Measurements from ENCODE around the gene PFN1.
A peak's percentile ranks its signal among the peaks of the same experiment; 100 is the strongest.

PFN1 gene

GRCh38 chr17:4967539-4968485 is 19.5 kb upstream of the PFN1 start, which contains the start of gene SPAG7:
Gene SPAG7, minus strand, starts transcription at chr17:4967817. Its CDS starts 13 bp downstream, at chr17:4967804.
- peak; percentile 96 for DNase-seq

DNA sequence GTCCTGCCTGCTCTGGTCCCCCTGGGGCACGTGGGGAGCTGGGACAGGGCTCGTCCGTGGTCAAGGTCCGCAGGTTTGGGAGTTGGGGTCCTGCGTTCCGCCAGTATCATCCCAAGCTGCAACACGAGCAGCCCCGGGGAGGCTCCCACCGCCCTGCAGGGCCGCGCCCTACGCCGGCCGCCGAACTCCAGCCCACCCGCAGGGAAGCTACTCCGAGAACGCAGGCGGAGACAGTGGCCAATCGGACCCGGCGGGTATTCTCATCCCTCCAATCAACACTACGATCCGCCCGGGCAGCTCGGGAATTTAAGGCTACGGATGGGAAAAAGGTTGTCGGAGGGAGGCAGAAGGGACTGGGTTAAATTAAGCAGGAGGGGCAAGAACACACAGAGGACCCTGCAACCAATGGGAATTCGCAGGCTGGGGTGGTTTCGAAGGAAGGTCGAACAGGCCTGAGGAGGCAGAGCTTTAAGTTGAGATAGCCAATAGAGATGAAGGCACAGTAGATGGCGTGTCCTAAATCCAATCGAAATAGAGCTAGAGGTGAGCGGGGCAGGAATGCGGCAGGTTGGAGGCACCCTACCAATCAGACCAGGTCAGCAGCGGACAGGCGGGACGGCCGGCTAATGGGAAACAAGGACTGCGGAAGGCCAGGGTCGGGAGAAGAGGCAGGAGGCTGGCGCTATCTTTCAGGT is 18.7 kb upstream of the PFN1 start:
- peak; percentile 99 for DNase-seq

- no peak for DNase-seq
These were observed 17.1 kb upstream of the PFN1 start for GRCh38 chr17:4965311-4965986.

DNA sequence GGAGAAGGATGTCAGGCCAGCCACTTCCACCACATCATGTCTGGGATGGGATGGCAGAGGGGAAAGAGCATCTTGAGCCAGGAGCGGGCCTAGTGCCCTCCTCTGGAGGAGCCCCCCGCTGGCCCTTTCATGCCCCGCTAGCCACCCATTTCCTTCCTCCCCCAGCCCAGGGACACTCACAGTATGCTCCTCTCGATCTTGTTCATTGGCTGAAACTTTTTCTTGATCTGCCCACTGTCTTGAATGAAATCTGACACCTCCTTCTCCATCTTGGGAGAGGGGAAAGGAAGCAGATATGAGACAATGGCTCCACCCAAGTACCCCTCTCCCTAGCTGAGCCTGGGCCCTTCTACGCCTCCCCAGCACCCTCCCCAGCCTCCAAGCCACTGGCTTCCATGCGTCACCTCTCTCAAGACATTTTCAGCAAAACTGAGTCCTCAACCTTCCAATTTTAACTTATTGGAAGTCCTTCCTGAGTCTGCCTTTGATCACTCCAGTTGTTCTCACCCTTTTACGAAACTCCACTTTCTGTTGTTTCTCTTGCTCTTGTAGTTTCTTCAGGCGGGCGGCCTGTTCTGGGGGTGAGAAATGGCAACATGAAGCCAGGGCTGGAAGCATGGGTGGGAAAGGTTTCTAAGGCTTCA is 12.1 kb upstream of the PFN1 start:
- DNase-seq: no peak

DNA sequence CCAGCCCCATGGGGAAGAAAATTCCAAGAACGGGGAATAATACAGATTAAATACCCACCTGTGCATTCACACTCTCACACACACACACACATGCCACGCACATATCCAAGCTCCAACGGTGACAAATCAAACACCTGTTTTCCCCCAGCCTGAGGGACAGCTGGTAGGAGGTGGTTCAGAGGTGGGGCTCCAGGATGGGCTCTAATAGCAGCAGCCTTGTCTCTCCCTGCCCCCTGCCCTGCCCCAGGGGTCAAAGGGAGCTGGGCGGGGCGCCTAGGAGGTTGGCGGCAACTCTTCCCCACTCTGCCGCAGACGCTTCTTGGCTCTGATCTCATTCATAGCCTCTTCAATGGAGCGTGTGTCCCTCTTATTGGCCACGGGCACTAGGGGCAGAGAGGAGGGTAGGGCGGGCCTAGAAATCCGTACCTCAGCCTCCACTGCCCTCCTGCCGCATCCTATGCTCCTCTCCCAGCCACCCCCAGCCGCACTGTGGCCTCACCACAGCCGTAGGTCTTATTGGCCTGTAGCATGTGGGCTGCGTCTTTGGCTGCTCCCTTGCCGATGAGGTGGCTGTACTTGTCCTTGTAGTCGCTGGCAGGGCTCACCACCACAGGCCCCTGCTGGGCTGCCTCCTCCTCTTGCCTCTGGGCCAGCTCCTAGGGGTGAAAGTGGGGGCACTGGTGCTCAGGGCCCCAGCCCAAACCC is 11.1 kb upstream of the PFN1 start:
- DNase-seq: no peak

- no peak for DNase-seq
These were observed 9.8 kb upstream of the PFN1 start for GRCh38 chr17:4958102-4958501.

DNA sequence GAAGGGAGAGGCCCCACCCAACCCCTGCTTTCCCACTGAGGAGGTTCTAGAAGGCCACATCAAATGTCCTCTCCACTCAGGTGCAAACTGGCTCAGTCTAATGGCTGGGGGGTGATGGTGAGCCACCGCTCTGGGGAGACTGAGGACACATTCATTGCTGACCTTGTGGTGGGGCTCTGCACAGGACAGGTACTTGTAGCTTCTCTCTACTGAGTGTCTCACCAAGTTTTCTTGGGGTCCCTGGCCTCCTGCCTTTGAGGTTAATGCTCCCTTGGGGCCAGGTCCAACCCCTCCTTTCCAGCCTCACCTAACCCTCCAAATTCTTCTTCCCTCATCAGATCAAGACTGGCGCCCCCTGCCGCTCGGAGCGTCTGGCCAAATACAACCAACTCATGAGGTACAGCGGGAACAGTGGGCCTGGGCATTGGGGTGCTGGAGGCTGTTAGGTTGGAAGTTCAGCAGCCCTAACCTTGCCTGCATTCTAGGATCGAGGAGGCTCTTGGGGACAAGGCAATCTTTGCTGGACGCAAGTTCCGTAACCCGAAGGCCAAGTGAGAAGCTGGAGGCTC is 8.2 kb upstream of the PFN1 start:
- DNase-seq: no peak

DNA sequence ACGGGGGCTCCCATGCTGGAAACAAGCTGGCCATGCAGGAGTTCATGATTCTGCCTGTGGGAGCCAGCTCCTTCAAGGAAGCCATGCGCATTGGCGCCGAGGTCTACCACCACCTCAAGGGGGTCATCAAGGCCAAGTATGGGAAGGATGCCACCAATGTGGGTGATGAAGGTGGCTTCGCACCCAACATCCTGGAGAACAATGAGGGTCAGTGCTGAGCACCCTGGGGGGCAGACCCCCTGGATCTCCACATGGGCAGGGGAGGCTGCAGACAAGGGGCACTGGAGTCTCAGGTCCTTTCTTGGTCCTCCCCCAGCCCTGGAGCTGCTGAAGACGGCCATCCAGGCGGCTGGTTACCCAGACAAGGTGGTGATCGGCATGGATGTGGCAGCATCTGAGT is 6.8 kb upstream of the PFN1 start:
- DNase-seq: no peak

DNA sequence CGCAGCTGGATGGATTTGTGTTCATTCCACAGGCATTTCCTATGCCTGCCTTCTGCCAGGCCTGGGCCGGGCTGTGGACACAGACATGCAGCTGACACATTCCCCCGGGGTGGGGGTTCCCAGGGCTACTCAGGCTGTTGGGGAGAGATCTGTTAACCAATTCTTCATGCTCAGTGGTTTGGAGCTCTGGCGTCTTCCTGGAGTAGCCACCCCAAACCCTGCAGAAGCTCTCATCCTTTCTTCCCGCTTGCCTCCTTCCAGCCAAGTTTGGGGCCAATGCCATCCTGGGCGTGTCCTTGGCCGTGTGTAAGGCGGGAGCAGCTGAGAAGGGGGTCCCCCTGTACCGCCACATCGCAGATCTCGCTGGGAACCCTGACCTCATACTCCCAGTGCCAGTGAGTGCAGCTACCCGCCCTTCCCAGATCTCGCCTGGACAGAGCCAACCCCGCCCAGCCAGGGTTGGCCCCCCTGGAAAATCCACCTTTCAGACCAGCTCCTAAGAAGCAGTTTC is 5.2 kb upstream of the PFN1 start:
- DNase-seq: no peak

- no peak for DNase-seq
These were observed 3.2 kb upstream of the PFN1 start for GRCh38 chr17:4951486-4951885.

- peak; percentile 57 for DNase-seq
These were observed 2.4 kb upstream of the PFN1 start, which contains the start of gene ENO3 for GRCh38 chr17:4950746-4951204. Gene ENO3, plus strand, starts transcription at chr17:4951119. Its CDS starts 711 bp downstream, at chr17:4951830.

DNA sequence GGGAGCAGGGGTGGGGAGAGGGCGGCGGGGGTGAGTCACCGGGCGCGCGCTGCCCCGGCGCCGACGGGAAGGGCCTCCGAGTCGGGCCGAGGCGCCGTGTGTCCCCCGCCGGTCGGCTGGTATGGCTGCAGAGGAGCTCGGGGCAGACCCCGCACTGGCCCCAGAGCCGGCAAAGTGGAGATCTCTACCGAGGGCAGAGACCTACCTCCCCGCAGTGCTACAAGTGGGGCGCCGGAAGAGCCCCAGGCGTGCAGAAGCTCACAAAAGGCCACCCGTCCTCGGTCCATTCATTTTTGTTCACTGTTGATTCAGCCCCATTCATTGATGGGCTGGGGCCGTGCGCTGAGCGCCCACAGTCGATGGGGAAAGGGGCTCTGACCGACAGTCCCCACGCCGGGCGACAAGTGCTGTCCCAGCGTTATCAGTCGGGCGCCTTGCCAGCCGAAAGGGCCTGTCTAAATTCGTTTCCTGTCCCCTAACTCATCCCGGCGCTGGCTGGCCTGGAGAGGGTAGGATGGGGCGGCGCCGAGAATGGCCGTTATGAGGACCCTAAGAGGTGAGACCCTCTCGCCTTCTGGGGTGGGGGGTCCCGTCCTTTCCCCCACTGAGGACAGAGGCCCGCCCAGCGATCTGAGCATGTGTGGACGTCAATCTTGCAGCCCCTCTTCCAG is 1.9 kb upstream of the PFN1 start:
- peak; percentile 30 for DNase-seq

DNA sequence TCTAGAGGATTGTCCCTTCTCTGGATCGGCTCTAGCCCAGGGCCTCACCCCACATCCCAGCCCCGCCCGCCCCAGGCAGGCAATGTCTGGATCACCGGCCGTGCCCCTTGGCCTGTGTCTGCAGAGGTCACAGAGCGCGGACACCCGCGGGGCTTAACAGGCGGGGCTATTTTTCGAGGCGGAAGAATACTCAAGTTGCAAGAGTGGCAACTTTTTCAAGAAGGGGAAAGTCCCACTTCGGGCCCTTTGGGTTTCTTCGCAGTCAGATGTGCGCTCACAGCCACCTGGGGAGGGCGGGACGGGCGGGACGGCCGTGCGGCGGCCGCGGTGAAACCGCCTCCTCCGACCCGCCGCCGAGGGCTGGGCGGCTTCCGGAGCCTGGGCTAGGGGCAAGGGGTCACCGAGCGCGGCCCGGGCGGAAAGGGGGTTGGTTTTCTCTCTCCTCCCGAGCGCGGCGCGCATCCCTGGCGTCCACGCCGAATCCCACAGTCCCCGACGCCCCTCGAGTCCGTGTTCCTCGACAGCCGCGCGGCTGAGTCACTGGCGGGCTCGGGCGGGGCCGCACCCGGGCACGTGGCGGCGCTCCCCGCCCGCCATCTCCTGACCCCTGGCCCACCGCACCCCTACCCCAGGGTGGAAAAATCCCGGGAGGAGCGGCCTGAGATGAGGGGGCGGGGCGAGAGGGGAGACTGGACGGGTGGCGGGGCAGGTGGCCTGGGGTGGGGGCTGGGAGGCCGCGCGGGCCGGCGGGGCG is 1.2 kb upstream of the PFN1 start:
- peak; percentile 71 for DNase-seq

DNA sequence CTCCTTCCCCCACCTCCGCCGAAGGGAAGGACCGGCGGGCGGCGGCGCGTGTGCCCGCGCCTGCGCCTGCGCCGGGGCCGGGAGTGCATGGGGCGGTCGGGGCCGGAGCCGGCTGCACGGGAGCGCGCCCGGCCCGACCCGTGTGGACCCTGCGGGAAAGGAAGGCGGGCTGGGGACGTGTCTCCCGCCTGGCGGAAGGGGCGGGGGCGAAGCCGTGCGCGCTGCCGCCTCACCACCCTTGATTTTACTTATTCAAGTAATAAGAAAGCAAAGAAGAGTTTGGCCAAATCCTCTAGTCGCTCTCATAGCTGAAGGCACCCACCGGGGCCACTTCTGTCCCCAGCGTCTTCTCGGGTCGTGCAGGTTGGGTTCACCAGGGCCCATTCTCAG is 596 bp upstream of the PFN1 start:
- DNase-seq: peak; percentile 84

DNA sequence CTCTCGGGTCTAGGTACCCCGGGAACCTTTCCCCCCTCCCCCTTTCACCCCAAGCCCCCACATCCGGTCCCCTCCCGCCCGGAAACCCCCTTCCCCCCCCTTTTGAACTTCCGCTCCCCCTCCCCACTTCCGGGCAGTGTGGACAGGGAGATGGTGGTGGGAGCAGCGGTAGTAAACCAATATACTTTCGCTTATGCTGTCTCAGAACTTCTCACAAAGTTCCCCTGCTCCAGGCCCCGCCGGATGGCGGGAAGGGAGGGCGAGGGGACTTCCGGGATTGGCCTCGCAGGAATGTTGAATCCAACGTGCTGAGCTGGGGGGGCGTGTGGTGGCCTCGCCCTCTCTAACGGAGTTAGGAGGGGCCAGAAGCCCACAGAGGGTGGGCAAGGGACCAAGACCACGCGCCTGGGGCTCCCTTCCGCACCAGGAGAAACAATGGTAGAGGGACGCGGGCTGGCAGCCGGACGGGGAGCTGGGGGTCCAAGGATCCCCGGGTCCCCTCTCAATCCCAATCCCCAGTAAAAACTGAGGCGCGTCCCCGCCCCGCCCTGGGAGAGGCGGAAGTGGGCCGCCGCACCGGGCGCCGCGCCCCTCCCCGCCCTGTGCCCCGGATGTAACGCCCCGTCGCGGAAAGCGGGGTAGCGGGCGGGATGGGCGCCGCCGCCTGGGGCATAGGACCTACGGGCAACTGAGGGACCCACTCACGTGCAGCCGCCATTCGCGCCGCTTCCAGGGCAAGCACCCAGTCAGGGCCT is 742 bp downstream of the PFN1 start:
- DNase-seq: peak; percentile 48

DNA sequence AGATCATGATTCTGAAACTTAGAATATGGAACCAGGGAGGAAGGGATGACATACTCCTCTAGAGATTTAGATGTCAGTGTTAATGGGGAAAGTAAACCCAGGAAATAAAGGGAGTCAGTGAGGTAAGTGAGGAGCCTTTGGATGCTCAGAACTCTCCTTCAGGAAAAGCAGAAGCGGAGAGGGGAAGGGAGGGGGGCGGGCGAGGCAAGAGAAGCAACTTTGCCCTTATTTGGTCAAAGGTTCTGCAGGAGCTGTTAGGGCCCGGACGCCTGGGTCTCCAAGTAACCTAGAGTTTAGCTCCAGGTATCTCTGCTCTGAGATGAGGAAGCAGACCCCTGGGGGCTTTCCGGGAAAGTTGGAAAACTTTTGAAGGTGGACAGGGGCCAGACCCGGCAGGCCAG is 1.3 kb downstream of the PFN1 start:
- DNase-seq: no peak

DNA sequence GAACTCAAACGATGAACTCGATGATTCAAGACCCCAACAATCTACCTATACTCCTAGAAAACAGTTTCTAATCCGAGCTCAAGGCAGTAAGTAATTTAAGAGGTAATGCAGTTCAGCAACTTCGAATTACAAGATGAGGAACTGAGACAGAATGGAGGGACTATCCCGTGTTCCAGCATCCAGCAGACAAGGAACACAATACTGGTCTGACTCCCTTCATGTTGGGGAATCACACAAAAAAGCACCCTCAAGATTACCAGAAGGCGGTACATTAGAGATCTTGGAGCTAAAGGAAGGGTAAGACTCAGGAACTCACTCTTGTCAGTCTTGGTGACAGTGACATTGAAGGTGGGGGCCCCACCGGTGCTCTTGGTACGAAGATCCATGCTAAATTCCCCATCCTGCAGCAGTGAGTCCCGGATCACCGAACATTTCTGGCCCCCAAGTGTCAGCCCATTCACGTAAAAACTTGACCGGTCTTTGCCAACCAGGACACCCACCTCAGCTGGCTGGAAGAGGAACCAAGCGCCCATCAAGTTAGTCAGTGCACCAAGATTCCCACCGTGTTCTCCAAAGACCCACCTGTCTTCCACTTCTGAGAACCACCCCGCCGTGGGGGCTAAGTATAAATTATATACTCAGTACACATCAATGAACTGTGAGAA is 1.9 kb downstream of the PFN1 start:
- no peak for DNase-seq

GRCh38 chr17:4945944-4946280 is 2.4 kb downstream of the PFN1 start:
- no peak for DNase-seq

All from NCI-H1105 (cell line).